ENCODE measurements around the gene NRDC.
A peak's percentile ranks its signal among the peaks of the same experiment; 100 is the strongest.
"Not testable (repeated sequence)": the region's sequence is repeated elsewhere in the genome, so short reads cannot be mapped to it uniquely, and the experiment has no call there.

Gene NRDC

DNA sequence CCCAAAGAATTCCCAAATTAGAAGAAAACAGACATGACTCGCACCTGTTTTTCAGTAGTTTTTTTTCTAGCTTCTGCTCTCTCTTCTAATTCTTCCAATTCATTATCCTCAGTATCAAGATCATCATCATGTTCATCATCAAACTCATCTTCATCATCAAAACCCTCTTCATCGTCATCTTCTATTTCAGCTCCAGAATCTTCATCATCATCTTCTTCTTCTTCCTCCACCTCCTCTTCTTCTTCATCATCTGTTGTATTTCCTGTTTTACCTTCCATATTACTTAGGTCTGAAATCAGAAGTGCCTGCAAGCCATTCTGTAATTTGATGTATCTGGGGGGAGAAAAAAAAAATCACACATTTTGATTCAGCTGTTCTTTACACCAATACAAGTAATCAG, 38.3 kb downstream of the NRDC start:
- FAIRE-seq = no peak

DNA sequence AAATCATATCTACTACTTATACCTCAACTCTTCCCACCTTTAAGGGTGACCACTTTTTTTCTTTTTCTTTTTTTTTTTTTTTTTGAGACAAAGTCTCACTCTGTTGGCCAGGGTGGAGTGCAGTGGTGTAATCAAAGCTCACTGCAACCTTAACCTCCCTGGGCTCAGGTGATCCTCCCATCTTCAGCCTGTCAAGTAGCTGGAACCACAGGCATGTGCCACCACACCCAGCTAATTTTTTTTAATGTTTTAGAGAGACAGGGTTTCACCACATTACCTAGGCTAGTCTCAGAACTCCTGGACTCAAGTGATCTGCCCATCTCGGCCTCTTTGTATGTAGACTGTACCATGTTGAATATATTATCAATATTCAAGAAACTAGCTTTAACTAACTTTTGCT, 39.4 kb downstream of the NRDC start:
- FAIRE-seq = no peak

DNA sequence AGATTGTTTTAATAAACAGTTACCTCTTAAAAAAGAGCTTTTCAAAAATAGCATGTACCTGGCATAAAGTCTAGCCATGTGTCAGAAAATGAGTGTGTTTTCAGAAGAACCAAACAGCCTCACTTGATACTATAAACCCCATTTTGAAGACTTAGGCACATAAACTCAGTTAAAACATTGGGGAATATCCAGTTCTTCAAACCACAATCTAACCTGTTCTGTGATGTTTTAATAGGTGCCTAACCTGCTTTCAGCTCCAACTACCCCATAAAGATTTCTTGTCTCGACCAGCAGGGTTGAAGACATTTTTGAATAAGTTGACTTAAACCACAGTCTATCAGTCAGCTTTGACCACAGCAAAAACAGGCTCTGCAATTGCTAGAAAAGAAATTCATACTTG, 41.3 kb downstream of the NRDC start:
- no peak for FAIRE-seq

DNA sequence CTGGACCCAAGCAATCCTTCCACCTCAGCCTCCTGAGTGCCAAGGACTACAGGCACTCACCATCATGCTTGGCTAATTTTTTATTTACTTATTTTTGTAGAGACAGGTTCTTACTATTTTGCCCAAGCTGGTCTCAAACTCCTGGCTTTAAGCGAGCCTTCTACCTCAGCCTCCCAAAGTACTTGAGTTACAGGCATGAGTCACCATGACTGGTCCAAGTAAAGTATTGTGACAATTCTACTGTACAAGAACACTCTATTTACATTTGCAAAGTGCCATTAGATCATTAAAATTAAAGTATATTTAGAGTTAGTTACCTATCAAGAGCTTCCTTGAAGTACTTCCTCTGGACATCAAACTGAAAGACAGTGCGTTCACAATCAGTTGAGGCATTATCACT, 44.8 kb downstream of the NRDC start:
- FAIRE-seq = no peak

DNA sequence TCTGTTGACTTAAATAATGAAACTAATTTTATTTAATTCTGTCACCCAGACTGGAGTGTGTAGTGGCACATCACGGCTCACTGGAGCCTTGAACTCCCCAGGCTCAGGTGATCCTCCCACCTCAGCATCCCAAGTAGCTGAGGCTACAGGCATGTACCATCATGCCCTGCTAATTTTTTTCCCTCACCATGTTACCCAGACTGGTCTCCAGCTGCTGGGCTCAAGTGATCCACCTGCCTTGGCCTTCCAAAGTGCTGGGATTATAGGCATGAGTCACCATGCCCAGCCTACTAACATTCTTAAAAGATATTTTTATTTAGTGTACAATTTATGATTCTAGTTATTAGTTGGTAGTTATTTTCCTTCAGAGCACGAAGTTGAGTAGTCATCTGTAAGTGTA, 49.5 kb downstream of the NRDC start:
- FAIRE-seq = no peak

DNA sequence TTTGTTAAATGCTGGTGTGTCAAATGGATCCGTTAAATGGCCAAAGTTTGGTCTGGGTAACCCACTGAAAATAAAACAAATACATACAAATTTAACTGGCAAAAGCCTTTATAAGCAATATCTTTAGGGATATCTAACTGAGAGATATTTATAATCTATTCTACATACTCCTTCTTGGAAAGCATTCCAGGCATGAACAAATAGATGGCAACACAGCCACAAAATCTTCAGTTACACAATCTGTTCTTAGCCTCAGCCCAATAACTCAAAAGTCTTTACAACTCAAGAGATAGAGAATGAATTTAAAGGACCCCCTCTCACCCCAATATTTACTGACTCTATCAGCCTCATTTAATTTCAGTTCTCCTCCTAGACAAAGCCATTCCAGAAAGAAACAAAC, 58.7 kb downstream of the NRDC start:
- FAIRE-seq = no peak

DNA sequence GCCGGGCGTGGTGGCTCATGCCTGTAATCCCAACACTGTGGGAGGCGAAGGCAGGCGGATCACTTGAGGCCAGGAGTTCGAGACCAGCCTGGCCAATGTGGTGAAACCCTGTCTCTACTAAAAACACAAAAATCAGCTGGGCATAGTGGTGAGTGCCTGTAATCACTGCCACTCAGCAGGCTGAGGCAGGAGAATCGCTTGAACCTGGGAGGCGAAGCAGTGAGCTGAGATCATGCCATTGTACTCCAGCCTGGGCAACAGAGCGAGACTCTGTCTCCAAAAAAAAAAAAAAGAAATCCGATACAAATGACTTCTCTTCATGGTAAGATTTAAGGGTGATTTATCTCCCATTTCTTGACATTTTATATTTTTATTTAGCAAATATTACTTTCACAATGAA, 59.5 kb downstream of the NRDC start:
- not testable (repeated sequence) for FAIRE-seq

DNA sequence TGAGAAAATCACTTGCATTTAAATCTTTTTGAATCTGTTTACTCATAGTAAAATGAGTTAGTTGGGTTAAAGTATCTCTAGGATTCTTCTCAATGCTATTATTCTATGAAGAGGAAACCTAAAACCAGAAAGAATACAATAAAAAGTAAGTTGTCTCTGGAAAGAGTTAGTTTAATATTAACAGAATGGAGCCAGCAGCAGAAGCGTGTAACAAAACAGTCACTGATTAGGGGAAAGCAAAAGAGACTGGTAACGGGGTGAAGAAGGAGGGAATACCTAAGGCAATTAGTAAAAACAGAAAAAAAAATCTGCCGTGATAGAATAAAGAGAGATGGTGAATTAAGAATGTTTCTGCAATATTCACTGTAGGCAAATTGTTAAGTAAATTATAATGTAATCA, 60.0 kb downstream of the NRDC start:
- no peak for FAIRE-seq

DNA sequence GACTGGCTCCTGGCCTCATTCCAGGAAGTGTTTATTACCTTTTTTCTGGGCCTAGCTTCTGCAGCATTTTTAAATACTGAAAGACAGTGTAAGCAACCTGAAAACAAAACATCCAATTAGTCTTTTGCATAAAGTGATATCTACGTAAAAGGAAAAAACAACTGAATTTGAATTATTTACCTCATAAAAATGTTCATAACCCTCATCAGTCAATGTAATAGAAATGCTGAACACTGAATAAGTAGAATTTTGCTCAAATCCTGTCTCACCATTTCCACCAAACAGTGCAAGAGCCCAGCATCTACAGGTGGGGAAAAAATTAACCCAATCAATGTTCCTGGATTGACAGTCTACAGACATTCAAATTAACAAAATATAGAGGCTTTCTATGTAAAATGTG, 64.0 kb downstream of the NRDC start:
- FAIRE-seq = no peak

DNA sequence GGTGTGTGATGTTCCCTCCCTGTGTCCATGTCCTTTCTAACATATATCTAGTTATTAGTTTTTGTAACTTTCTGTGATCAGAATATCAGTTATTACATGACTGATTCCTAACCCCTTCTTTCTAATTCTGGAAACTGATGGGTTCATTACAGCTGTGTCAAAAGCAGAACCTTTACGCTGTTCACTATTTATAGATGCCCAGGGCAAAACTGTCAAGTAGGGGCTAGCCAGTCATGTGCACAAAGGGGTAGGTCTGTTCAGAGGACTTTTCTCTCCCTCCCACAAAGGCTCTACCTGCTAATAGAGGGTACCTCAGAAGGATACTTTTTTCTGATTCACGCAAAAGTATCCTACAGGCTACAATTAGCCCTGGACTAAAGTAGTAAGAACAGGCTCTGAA, 79.2 kb downstream of the NRDC start:
- no peak for FAIRE-seq

DNA sequence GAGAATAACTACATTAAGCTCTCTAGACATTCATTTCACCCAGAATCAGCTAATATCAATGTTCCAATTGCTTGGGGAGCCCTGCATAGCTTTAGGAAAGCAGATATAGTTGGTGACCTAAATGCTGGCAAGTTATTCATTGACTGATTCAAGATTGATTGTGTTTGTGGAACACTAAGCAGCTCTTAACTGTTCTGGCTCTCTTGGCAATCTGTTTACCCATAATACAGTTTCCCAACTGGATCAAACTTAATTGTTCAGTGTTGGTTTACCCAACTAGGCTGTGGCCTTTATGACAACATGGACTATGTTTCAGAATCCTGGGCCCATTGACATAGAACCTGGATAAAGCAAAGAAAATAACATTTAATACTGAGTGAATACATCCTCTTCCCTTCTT, 83.7 kb downstream of the NRDC start:
- FAIRE-seq = no peak

DNA sequence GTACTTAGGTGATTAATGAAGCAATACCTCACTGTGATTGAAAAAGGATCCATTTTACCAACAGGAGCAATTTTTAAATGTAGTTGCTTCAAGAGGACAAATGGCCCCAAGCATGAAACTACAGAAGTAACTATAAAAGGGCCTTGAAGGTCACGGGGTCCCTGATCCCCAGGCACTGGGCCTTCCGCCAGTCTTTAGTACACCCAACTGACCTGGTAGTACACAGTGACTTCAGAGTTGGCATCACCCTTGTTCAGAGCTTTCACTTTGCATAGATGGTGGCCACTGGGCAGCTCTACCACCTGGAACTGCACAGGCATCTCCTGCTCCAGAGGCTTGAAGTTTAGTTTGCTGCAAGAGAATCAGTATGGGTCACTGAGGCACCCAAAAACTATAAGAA, 84.3 kb downstream of the NRDC start:
- FAIRE-seq = no peak

DNA sequence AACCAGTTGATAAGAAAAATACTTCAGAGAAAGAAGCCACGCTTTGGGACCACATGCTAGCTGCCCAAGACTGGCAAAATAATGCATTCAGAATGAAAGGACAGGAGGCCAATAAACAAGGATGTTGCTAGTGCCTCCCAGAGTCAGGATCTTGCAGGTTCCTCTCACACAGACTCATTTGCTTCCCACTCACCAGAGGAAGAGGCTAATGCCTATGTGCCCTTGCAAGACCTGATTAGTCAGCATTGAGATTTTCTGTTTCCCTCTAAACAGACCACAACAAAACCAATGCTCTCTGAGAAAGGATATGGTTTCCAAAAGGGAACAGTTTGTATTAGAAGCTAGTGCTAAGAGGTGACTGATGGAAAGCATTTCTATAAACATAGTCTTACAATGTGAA, 85.7 kb downstream of the NRDC start:
- no peak for FAIRE-seq

DNA sequence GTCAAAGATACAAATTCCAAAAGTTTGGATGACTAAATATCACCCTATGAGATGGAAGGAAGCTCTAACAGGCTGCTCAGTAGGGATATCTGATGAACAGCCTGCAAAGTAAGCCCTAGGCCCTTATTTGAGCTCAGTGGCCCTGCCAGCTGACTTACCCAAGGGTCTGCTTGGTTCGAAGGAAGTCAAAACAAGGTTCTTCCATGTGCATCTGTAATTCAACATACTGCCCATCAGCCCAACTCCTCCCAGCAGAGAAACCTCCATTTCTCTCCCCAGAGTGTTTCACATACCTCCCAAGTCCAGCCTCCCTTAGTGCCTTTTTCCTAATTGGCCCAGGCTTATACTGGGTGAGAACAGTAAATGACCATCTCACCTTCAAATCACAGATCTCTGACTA, 86.6 kb downstream of the NRDC start:
- FAIRE-seq = no peak

DNA sequence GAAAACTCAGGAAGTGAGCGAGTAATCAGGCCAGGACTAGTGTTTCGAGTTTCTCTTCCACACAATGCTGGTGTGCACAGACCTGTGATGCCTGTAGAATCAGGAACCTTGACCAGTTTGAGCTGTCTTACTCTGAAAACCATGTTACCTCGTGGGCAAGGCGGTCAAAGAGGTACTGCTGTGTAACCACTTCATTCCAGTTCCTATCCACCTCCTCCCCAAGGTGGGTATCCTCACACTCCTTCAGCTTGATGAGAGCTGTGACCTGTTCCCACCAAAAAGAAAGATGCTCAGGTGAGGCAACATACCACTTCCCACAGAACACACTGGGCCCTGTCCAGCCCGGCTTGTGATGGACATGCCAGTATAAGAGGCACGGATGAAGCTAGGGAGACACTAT, 88.1 kb downstream of the NRDC start:
- FAIRE-seq = no peak

DNA sequence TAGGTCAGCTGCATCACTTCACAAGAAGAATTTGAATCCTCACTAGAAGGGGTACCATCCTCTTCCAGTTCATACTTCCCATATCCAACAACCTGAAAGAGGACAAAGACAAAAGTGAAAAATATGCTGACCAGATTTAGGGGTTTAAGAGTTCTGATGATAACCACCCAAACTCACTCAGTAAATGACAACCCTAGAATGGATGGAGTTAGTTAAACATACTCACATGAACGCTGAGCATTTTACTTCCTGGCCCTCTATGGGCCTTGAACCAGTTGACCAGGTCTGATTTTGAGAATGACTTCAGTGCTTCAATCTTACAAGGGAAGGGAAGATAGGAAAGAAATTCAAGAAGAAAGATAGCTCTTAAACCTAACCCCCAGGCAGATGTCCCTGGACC, 89.2 kb downstream of the NRDC start:
- FAIRE-seq = no peak

DNA sequence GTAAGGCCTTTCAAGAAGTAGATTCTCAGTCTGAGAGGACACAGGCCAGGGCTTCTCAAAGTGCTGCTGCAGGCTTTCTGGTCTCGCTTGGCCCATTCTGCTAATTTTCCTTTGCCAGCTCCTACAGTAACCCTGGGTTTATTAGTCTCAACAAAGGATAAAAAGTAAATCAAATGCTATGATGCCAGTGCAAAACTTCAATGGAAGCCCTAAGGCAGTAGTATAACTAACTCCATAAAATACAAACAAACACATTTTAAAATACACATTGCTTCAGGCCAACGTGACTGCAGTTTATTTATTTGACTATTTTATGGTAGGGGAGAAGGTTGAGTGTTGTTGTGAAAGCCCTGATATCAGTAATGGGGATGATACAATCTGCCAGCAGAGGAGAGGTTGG, 89.6 kb downstream of the NRDC start:
- no peak for FAIRE-seq

DNA sequence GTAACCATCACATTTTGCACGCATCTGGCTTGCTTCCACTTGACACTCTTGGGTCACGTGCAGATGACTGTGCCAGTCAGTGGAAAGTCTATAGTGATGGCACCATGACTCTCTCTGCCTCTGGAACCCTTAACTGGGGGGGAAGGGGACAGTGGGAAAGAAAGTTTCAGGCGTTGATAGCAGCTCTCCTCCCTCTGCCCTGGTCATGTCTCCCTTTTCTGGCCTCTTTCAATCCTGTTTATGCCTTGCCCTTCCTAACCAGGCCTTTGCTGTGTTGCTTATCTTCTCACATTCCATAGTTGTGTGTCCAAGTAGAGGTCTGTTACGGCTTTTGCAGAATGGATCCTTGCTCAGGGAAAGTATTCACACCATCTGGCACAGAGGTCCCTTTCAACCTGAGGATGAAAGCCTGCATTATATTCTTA, 93.5 kb downstream of the NRDC start:
- no peak for FAIRE-seq

DNA sequence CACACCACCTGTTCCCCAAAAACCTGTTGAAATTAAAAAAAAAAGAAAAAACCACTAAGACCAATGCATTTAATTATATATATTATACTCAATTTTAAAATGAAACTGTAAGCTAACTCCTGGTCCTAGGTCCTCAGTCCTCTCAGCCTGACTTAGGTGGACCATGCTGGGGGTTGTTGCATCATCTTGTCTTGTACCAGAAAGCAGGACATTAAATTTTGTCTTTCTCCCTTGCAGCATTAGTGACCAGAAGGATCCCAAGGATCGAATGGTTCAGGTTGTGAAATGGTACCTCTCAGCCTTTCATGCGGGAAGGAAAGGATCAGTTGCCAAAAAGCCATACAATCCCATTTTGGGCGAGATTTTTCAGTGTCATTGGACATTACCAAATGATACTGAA, 97.6 kb downstream of the NRDC start:
- FAIRE-seq = no peak

DNA sequence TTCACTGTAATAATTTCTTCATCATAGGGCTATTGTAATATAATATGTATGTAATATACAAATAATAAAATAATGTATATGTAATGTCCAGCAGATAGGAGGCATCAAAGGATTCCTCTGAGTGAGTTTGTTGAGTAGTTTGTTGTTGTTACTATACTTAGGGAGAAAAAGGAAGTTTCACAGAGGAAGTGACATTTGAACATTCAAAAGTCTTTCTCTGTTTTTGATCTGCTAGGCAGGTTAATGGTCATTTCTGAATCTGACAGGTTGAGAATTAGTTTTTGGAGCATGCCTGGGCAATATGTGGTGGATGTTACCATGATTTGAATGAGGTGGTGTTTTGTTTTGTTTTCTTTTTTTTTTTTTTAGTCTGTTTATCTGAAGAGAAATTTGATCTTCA, 102.1 kb downstream of the NRDC start:
- no peak for FAIRE-seq

DNA sequence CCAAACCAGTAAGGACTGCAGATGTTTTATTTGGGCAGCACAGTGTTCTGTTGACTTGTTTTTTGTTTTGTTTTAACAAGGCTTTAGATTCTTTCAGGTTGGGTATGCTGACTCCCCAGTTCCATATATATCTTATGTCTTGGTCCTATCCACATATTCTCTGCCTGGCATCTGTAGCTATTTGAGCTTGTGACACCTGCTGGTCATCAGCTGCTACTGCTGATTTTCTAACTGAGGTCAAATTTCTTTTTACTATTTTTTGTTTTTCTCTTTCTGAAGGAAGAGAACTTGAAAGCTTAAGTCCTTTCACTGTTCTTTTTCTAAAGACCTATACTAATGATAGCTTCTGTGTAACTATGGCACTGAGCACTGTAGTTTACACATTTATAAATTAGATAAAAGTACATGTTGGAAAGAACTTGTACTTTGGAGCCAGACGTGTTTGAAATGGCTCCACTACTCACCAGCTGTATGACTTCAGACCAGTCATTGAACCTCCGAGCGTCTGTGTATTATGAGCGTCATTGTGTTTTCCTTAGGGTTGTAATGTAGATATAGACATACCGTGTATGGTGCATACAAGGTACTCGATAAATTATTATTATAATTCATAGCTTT, 109.4 kb downstream of the NRDC start:
- peak; percentile 83 for FAIRE-seq

DNA sequence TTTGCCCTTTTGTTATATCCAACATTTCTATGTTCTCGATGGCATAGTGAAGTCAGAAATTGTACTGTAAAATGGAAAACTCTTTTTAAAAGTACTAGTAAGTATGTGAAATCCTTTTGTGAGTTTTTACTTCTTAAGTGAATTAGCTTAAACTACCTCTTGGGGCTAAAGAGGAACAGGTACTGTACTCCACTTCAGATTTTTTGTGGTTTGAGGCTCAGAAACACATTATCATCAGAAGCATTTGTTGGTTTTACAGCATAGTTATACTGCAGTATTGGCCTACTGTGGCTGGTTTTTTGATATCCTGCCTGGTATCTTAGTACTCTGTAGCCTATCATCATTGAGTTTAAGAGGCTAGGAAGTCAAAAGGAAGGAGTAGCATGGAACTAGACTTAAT, 117.2 kb downstream of the NRDC start:
- no peak for FAIRE-seq

DNA sequence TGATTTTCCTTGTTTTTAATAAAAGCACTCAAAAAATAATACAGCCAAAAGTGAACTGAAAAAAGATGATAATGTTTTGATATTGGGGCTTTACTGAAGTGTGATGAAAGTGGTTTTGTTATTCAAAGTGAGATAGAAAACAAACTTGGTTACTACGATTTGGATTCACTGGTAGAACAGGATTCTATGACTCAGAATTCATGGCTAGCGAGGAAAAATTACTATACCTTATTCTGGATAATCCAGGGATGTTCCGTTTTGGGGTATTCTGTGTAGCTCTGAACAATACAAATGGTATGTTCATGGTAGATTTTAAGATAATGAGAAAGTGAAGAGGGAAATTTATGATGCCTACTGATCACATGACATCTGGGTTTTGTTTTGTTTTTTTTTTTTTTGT, 117.7 kb downstream of the NRDC start:
- FAIRE-seq = no peak

DNA sequence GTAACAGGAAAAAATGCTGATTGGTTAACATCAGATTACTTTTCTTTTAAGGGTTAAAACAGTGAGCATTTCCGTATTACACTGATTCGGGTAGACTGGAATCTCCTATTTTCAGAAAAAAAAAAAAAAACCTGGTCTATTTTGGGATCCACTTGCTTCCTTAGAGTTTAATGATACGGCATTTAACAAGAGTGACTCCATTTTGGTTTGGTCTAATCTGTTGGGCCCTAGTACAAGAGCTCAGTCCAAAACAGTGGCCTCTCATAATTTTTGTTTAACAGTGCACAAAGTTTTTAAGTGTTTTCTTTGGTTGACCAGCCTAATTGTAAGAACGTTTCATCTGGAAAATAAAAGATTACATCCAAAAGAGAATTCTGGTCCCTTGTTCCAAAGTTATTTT, 120.2 kb downstream of the NRDC start:
- FAIRE-seq = no peak

DNA sequence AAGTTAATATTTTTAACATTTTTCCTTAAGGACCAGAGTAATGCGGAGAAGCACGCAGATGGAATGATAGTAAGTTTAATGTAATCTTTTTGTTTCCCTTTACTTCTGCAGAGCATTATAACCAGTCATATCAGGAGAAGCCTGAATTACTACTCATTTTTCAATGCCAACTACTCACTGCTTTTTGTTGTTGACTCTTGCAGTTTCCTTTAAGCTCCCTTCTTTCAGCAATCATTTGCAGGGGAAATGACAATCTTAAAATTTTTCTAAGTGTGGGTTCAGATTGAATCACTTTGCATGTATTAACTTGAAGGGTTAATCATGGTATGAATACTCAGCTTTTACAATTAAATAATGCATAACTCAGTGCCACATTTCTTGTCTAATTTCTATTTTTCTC, 122.2 kb downstream of the NRDC start:
- no peak for FAIRE-seq

DNA sequence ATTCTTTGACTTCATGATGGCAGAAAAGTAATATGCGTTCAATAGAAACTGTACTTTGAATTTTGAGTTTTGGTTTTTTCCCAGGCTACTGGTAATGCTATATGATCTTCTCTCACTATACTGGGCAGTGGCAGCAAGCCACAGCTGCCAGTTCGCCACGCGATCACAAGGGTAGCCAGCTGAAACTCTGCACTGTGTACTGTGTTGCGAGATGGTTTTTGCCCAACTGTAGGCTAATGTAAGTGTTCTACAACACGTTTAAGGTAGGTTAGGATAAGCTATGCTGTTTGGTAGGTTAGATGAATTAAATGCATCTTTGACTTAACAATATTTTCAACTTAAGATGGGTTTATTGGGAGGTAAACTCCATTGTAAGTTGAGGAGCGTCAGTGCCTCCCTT, 123.1 kb downstream of the NRDC start:
- no peak for FAIRE-seq
